ENCODE results near the gene UBXN7.

DNA sequence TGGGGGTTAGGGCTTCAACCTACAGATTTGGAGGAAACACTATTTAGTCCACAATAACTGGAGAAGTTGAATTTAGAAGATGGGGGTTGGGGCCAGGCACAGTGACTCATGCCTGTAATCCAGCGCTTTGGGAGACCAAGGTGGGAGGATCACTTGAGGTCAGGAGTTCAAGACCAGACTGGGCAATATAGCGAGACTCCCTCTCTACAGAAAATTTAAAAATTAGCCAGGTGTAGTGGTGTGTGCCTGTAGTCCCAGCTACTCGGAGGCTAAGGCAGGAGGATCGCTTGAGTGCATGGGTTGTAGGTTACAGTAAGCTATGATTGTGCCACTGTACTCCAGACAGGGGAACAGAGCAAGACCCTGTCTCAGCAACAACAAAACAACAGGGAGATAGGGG lies 109.2 kb downstream of the UBXN7 start:
- TF ChIP-seq, protein P1, sequence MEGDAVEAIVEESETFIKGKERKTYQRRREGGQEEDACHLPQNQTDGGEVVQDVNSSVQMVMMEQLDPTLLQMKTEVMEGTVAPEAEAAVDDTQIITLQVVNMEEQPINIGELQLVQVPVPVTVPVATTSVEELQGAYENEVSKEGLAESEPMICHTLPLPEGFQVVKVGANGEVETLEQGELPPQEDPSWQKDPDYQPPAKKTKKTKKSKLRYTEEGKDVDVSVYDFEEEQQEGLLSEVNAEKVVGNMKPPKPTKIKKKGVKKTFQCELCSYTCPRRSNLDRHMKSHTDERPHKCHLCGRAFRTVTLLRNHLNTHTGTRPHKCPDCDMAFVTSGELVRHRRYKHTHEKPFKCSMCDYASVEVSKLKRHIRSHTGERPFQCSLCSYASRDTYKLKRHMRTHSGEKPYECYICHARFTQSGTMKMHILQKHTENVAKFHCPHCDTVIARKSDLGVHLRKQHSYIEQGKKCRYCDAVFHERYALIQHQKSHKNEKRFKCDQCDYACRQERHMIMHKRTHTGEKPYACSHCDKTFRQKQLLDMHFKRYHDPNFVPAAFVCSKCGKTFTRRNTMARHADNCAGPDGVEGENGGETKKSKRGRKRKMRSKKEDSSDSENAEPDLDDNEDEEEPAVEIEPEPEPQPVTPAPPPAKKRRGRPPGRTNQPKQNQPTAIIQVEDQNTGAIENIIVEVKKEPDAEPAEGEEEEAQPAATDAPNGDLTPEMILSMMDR (IDR thresholded peaks at IDR 0.05; ENCODE audit: extremely low read depth in 1 of 2, insufficient read depth in 1 of 2, low read depth in 1 of 2, low read length in 2 of 2), result no peak
- TF ChIP-seq POLR2A (IDR thresholded peaks at IDR 0.05; ENCODE audit: low read depth, low read length) (no peak), EZH2 (IDR thresholded peaks at IDR 0.05; ENCODE audit: borderline replicate concordance, low read depth, low read length, severe bottlenecking) (no peak), POLR2AphosphoS5 (IDR thresholded peaks at IDR 0.05; ENCODE audit: insufficient read depth, low read depth, low read length) (no peak), JUN (IDR thresholded peaks at IDR 0.05; ENCODE audit: borderline replicate concordance, insufficient read depth, insufficient read length, low read depth) (no peak), FOS (IDR thresholded peaks at IDR 0.05; ENCODE audit: borderline replicate concordance, insufficient read depth, low read length) (no peak), GATA2 (IDR thresholded peaks at IDR 0.05; ENCODE audit: insufficient read depth, insufficient read length, low read depth, low read length) (no peak), MYC (IDR thresholded peaks at IDR 0.05; ENCODE audit: low read depth, low read length) (no peak)
- TF ChIP-seq, protein P2, sequence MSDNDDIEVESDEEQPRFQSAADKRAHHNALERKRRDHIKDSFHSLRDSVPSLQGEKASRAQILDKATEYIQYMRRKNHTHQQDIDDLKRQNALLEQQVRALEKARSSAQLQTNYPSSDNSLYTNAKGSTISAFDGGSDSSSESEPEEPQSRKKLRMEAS (IDR thresholded peaks at IDR 0.05; ENCODE audit: insufficient read depth, insufficient read length), result no peak

Measured in endothelial cell of umbilical vein (primary cell).